Measurements from ENCODE around the gene TPR. TPM values are rescaled to one million over a fixed set of nuclear protein-coding genes. Genes with fewer than 3 reads are reported as not detected.

The TPR gene
- polyA plus RNA-seq, 3 donors, result 104 to 120 (median 119) TPM

- no peak for DNase-seq
These were observed 34.3 kb downstream of the TPR start for GRCh38 chr1:186340772-186341171.

- DNase-seq, result no peak
These were observed 37.5 kb downstream of the TPR start for GRCh38 chr1:186337554-186337953.

- no peak for DNase-seq
These were observed 44.3 kb downstream of the TPR start for GRCh38 chr1:186330758-186331157.

GRCh38 chr1:186327331-186327730, 47.7 kb downstream of the TPR start:
- no peak for DNase-seq

- no peak for DNase-seq
These were observed 49.0 kb downstream of the TPR start for GRCh38 chr1:186326009-186326408.

GRCh38 chr1:186325239-186325638, 49.8 kb downstream of the TPR start:
- no peak for DNase-seq

- DNase-seq, result no peak
These were observed 51.2 kb downstream of the TPR start for GRCh38 chr1:186323865-186324264.

GRCh38 chr1:186315570-186315969, 59.5 kb downstream of the TPR start:
- no peak for DNase-seq

- DNase-seq, result no peak
These were observed 63.5 kb downstream of the TPR start for GRCh38 chr1:186311375-186312051.

- DNase-seq, result no peak
These were observed 64.7 kb downstream of the TPR start for GRCh38 chr1:186310307-186310706.

GRCh38 chr1:186308264-186309060, 66.6 kb downstream of the TPR start:
- no peak for DNase-seq

- no peak for DNase-seq
These were observed 67.6 kb downstream of the TPR start for GRCh38 chr1:186307445-186307844.

GRCh38 chr1:186306533-186306932, 68.5 kb downstream of the TPR start:
- DNase-seq, result no peak

GRCh38 chr1:186304982-186305949, 69.8 kb downstream of the TPR start:
- DNase-seq, result no peak

GRCh38 chr1:186303911-186304310, 71.1 kb downstream of the TPR start:
- no peak for DNase-seq

- no peak for DNase-seq
These were observed 72.6 kb downstream of the TPR start for GRCh38 chr1:186302381-186302920.

- no peak for DNase-seq
These were observed 73.6 kb downstream of the TPR start for GRCh38 chr1:186301448-186301847.

GRCh38 chr1:186300056-186300455, 75.0 kb downstream of the TPR start:
- DNase-seq, result no peak

GRCh38 chr1:186299570-186299969, 75.5 kb downstream of the TPR start:
- DNase-seq, result no peak

GRCh38 chr1:186298851-186299250, 76.2 kb downstream of the TPR start:
- no peak for DNase-seq

- DNase-seq, result no peak
These were observed 77.5 kb downstream of the TPR start for GRCh38 chr1:186297439-186298045.

- no peak for DNase-seq
These were observed 79.1 kb downstream of the TPR start, which contains the start of gene PRG4 for GRCh38 chr1:186295980-186296379. PRG4 (plus strand) TSS chr1:186296279.

Measured in renal pelvis (tissue), 4 donors.